A549 (cell line): ENCODE results near the gene LRG1.

ENCODE experiments used
- CBX2 ChIP-seq: fragments of 200-600 bp; sonication (generic); IDR thresholded peaks from 2 replicates; pipeline ENCODE4 v1.6.1; 2016; ENCODE audit warnings: low read depth, mild to moderate bottlenecking, borderline replicate concordance
- EP300 ChIP-seq, 2 experiments: fragments of >200 bp; sonication (Bioruptor Twin); formaldehyde crosslinking; IDR thresholded peaks; 2 replicates in 1 of 2; 3 replicates in 1 of 2; pipeline ENCODE4 v1.6.1; 2016 to 2017
- JUN ChIP-seq, 2 experiments: fragments of >200 bp; sonication (Bioruptor Twin); formaldehyde crosslinking; IDR thresholded peaks; 2 replicates in 1 of 2; 3 replicates in 1 of 2; pipeline ENCODE4 v1.6.1; 2016 to 2017
- JUNB ChIP-seq: fragments of >200 bp; sonication (Bioruptor Twin); formaldehyde crosslinking; IDR thresholded peaks from 2 replicates; pipeline ENCODE4 v1.6.1; 2016
- MYC ChIP-seq: IDR thresholded peaks from 2 replicates; pipeline ENCODE4 v1.6.1; 2012; ENCODE audit warnings: mild to moderate bottlenecking, inconsistent platforms, low read length, improper control_type of control experiment, borderline replicate concordance
- NFE2L2 ChIP-seq: fragments of 150-350 bp; conservative IDR thresholded peaks from 2 replicates; pipeline ENCODE4 v1.6.1; 2014; ENCODE audit warnings: low read length
- POLR2A ChIP-seq: IDR thresholded peaks from 2 replicates; pipeline ENCODE4 v1.6.1; 2012; ENCODE audit warnings: mild to moderate bottlenecking, low read length
- POLR2AphosphoS2 ChIP-seq: conservative IDR thresholded peaks from 2 replicates; pipeline ENCODE4 v1.6.1; 2012; ENCODE audit warnings: low read length, improper control_type of control experiment, inconsistent platforms
- RAD21 ChIP-seq, 2 experiments: fragments of >200 bp in 1 of 2; sonication (Bioruptor Twin) in 1 of 2; formaldehyde crosslinking in 1 of 2; IDR thresholded peaks in 1 of 2; conservative IDR thresholded peaks in 1 of 2; 2 replicates in 1 of 2; 3 replicates in 1 of 2; pipeline ENCODE4 v1.6.1; 2012 to 2018; ENCODE audit warnings: inconsistent platforms in 1 of 2
- RCOR1 ChIP-seq: fragments of 150-350 bp; IDR thresholded peaks from 2 replicates; pipeline ENCODE4 v1.6.1; 2014; ENCODE audit warnings: antibody characterized with exemption, low read length, low read depth
- SREBF2 ChIP-seq: fragments of 450-650 bp; IDR thresholded peaks from 2 replicates; pipeline ENCODE4 v1.6.1; 2014; ENCODE audit warnings: mild to moderate bottlenecking, moderate library complexity
- TF ChIP-seq, protein P1 (sequence below): fragments of >200 bp; sonication (Bioruptor Twin); formaldehyde crosslinking; IDR thresholded peaks from 3 replicates; pipeline ENCODE4 v1.5.1; 2016
- TF ChIP-seq, protein P2 (sequence below): IDR thresholded peaks from 2 replicates; pipeline ENCODE4 v1.6.1; 2012; ENCODE audit warnings: low read depth, borderline replicate concordance
- TF ChIP-seq, protein P3 (sequence below): fragments of 250-450 bp; sonication (Bioruptor Pico); IDR thresholded peaks from 2 replicates; pipeline ENCODE4 v1.5.0; 2021; ENCODE audit warnings: mild to moderate bottlenecking, moderate library complexity, borderline replicate concordance

GRCh38 chr19:4587527-4587926 is 47.7 kb upstream of the LRG1 start:
- TF ChIP-seq SREBF2 (no peak), RAD21 (conservative IDR thresholded peaks at IDR 0.05 in 1 of 2, IDR thresholded peaks at IDR 0.05 in 1 of 2) (no peak), POLR2A (no peak), MYC (no peak), JUN (IDR thresholded peaks at IDR 0.05) (no peak), JUNB (no peak), EP300 (IDR thresholded peaks at IDR 0.05) (no peak), RCOR1 (no peak), CBX2 (no peak), NFE2L2 (no peak), POLR2AphosphoS2 (no peak)
- TF ChIP-seq, protein P1, sequence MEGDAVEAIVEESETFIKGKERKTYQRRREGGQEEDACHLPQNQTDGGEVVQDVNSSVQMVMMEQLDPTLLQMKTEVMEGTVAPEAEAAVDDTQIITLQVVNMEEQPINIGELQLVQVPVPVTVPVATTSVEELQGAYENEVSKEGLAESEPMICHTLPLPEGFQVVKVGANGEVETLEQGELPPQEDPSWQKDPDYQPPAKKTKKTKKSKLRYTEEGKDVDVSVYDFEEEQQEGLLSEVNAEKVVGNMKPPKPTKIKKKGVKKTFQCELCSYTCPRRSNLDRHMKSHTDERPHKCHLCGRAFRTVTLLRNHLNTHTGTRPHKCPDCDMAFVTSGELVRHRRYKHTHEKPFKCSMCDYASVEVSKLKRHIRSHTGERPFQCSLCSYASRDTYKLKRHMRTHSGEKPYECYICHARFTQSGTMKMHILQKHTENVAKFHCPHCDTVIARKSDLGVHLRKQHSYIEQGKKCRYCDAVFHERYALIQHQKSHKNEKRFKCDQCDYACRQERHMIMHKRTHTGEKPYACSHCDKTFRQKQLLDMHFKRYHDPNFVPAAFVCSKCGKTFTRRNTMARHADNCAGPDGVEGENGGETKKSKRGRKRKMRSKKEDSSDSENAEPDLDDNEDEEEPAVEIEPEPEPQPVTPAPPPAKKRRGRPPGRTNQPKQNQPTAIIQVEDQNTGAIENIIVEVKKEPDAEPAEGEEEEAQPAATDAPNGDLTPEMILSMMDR, result no peak
- TF ChIP-seq, protein P2, sequence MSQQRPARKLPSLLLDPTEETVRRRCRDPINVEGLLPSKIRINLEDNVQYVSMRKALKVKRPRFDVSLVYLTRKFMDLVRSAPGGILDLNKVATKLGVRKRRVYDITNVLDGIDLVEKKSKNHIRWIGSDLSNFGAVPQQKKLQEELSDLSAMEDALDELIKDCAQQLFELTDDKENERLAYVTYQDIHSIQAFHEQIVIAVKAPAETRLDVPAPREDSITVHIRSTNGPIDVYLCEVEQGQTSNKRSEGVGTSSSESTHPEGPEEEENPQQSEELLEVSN, result no peak
- TF ChIP-seq, protein P3, sequence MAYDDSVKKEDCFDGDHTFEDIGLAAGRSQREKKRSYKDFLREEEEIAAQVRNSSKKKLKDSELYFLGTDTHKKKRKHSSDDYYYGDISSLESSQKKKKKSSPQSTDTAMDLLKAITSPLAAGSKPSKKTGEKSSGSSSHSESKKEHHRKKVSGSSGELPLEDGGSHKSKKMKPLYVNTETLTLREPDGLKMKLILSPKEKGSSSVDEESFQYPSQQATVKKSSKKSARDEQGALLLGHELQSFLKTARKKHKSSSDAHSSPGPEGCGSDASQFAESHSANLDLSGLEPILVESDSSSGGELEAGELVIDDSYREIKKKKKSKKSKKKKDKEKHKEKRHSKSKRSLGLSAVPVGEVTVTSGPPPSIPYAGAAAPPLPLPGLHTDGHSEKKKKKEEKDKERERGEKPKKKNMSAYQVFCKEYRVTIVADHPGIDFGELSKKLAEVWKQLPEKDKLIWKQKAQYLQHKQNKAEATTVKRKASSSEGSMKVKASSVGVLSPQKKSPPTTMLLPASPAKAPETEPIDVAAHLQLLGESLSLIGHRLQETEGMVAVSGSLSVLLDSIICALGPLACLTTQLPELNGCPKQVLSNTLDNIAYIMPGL (CRISPR knock-in tag), result no peak
